Fibroblast of skin of scalp (primary cell): ENCODE results near the gene LRRC36.

Source experiments
- DNase-seq: peaks from one replicate; pipeline ENCODE4 v3.0.0-alpha.2; 2013

LRRC36 gene

DNA sequence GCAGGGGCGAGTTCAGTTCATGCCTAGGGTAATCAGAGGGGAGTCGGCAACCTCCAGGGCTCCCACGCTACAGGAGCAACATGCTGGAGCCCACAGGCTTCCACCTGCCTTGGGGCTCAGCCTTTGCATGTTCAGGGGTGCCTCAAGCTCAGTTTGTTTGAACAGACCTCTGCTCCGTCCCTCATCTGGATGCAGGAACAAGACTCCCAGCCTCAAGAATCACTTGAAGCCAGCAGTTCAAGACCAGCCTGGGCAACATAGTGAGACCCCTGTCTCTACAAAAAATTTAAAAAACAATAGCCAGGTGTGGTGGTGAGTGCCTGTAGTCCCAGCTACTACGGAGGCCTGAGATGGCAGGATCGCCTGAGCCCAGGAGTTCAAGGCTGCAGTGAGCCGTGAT, 99.4 kb downstream of the LRRC36 start:
- no peak for DNase-seq

DNA sequence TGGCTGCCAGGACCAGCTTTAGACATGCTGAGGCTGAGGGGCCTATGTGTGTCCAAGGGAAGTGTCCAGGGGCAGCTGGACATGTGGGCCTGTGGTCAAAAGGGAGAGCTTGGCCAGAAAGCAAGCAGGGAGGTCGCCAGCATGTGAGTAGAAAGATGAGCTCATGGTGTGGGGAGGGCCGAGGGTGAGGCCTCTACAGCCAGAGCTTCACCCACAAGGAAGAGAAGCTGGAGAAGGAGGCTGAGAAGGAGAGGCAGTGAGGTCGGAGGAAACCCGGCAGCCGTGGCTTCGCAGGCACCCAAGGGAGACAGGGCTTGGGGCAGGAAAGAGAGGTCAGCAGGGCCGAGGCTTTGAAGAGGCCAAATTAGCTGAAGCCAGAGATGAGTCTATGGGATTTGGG, 100.3 kb downstream of the LRRC36 start:
- no peak for DNase-seq

DNA sequence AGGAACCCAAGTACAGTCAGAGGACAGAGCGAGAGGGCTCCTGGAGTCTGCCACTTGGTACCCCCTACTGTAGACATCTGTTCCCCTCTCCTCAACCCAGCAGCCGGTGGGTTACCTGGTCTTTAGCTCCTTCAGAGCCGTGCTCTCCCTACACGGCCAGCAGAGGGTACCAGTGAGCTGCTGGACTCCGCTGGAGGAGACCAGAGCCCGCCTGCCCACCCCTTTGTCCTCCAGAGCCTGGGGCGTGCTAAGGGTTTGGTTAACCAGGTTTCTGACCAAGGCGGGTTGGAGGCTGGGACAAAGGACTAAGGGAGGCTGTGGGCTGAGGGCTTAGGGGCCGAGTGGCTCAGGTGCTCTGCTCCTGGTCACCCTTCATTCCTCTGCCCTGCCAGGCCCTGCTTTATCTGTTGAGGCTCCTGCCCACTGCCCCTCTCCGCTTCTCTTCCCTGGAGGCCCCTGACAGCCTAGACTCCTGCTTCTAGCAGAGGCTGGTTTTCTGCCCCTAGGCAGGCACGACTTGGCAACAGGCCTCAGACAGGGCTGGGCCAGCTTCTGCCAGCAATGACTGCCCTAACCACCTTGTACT, 101.6 kb downstream of the LRRC36 start:
- DNase-seq: peak; percentile 50

DNA sequence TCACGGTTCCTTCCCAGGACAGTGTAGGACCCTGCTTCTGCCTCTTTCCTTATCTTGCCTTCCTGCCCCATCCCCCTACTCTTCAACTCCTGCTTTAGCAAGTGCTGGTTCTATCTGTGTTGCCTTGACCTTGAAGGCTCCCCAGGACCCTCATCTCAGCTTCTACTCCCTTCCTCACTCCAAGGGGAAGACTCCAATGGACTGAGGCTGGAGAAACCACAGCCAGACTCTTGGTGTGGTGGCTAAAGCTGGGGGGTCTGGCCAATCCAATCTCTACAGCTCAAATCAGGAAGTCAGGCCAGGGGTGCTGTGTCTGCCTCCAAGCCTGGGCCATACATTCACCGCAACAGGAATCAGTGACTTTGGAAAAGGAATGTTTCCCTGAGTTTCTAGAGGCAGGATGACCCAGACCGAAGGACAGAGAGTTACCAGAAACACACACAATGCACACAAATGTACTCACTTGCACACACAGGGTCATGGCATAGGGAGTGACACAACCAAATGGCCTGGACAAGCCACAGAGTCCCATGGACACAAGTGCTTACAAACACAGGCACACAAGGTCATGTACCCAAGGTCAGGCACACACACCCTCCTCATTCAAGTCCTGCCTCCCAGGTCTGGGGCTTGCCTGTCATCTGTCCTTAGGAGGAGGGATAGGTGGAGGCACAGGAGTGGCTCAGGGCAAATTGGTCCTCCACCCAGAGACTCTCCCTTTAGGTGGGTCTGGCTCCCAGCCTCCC, 102.6 kb downstream of the LRRC36 start:
- DNase-seq: no peak

DNA sequence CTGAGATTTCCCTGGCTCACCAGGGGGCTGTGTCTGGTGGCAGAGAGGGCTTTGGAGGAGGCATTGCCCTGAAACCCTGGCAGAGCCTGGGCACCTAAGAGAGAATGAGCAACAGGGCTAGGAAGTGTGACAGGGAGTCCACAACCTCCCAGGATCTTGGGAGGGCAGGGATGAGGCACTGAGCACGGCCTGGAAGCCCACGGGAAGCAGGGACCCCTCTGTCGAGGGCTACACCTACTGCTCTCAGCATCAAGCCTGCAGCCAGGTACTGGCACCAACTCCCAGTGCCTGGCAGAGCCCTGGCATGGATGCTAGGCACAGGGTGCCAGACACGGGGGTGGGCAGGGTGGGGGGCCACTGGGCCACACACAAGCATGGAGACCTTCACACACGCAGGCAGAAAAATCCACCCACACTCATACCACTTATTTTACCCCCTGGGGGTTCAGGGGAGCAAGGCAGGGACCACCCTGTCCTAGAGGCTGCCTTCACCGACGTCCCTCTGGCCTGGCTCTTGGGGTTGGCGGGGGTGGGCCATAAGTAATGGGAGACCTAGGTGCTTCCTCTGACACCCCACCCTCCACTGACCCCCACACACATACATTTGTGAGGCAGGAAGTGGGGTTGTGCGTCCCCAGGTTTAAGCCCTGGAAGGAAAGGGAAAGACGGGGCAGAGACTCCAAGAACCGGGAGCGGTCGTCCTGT, 103.3 kb downstream of the LRRC36 start:
- DNase-seq: no peak

DNA sequence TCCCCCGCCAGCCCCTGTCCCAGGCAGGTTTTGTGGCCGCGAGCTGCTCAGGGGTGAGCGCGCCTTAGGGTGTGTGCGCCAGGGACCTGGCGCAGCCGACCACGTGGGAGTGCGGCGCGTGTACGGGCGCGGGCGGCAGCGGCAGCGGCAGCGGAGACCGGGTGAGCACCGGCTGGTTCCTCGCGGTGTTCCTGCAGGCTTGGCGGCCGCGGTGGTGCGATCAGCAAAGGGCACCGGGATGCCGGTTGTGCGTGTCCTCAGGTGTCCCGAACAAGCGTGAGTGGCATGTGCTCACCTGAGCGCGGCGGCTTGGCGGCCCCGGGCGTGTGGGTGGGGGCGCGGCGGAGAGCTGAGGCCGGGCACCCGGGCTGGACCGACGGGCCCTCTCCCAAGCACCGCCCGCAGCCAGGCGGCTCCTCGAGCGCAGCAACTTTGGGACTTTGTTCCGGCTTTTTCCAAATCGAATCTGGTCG, 103.9 kb downstream of the LRRC36 start:
- no peak for DNase-seq

DNA sequence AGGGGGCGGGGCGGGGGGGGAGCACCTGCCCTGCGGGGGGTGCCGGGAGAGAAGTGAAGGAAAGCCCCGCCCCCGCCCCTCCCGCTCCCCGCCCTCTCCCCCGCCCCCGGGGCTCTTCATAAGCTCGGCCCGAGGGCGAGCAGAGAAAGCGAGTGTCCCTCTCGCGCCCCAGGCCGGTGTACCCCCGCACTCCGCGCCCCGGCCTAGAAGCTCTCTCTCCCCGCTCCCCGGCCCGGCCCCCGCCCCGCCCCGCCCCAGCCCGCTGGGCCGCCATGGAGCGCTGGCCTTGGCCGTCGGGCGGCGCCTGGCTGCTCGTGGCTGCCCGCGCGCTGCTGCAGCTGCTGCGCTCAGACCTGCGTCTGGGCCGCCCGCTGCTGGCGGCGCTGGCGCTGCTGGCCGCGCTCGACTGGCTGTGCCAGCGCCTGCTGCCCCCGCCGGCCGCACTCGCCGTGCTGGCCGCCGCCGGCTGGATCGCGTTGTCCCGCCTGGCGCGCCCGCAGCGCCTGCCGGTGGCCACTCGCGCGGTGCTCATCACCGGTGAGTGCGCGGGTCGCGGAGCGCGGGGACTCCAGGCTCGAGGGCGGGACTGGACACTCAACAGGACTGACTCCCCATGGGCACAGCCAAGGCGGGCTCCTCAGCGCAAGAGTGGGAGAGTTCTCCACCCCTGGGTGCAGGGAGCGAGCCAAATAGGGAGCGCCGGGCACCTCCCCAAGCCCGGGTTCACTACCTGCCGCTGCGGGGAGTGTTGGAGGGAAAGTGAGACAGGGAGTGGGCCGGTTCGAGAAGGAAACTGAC, 104.6 kb downstream of the LRRC36 start, which contains the start of gene HSD11B2:
TSS of gene HSD11B2 (plus strand) at position 145 of the 798 bp plus-strand sequence. CDS start at position 273, 128 bp downstream.
- DNase-seq: peak; percentile 46

DNA sequence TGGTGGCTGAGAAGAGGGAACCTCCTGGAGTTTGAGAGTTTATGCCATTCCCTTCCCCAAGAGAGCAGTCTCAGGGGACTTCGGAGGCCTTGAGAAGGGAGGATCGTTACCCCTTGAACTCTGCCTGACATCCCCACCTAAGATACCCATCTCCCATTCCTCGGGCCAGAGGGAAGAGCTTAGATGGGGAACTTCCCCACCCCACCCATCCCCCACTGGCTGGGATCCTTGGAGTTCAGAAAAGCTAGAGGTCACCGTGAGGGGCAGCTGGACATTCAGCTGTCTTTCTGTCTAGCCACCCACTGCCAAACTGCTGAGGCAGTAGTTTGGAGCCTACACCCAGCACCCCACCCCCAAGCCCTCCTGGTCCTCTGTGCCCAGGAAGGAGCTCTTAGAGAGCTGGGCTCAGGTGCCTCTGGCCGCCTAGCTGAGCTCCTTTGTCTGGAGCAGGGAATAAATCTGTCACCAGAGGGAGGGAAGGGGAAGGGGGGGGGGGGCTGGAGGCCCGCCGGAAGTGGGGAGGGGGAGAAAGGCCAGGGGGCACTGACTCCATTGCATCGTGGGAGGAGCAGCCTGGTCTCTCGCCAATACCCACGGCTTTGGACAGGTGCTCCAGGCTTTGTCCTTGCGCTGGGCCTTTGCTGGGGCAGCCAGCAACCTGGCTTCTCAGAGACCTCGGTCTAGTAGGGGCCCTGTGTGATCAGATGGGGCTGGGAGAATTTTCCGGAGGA, 105.3 kb downstream of the LRRC36 start:
- no peak for DNase-seq

DNA sequence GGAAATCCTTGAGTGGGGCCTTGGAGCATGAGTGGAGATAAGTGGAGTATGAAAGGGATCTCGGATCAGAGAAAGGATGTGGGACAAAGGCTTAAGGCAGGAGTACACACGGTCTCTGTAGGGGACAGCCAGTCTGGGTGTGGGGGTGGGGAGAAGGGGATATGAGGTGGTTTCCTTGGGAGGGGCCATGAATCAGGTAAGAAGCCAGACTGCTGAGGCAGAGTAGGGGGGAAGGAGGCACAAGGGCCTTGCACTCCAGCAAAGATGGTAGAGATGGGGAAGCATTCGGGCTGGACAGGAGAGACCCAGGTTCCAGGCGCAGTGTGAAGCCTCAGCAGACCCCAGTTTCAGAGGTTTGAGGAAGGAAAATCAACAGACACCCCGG, 105.9 kb downstream of the LRRC36 start:
- DNase-seq: no peak

DNA sequence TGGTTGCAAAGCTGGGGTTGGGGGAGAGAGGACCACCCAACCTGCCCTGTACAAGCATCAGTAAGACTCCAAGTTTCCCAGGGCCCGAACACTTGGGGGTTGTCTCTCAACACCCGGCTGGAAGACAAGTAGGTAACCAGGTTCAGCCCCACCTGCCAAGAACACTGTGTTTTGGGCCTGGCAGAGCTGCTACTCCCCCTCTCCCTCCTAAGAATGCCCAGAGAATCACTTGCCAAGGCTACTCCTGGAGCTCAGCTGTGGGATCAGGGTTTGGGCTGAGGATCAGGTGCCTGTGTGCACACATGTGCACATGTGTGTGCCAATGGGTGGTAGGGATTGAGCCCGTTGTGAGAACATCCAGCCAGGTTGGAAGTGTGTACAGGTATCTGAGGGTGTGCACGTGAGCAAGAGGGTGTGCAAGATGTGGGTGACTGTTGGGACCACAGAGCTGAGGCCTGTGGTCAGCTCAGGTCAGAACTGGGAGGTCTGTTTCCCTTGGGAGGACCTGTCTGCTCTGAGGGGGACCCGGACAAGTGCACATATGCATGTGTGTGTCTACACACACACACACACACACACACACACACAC, 106.6 kb downstream of the LRRC36 start:
- no peak for DNase-seq
